GM12873 (cell line): ENCODE results near the gene SLC41A1.

Experiments
- TF ChIP-seq, protein P1 (sequence below): IDR thresholded peaks from 2 replicates; pipeline ENCODE4 v1.5.1; 2012; ENCODE audit warnings: low read depth, mild to moderate bottlenecking, moderate library complexity, low read length, control low read depth; ENCODE audit not compliant: insufficient read depth; ENCODE audit errors: missing control alignments

SLC41A1 gene

DNA sequence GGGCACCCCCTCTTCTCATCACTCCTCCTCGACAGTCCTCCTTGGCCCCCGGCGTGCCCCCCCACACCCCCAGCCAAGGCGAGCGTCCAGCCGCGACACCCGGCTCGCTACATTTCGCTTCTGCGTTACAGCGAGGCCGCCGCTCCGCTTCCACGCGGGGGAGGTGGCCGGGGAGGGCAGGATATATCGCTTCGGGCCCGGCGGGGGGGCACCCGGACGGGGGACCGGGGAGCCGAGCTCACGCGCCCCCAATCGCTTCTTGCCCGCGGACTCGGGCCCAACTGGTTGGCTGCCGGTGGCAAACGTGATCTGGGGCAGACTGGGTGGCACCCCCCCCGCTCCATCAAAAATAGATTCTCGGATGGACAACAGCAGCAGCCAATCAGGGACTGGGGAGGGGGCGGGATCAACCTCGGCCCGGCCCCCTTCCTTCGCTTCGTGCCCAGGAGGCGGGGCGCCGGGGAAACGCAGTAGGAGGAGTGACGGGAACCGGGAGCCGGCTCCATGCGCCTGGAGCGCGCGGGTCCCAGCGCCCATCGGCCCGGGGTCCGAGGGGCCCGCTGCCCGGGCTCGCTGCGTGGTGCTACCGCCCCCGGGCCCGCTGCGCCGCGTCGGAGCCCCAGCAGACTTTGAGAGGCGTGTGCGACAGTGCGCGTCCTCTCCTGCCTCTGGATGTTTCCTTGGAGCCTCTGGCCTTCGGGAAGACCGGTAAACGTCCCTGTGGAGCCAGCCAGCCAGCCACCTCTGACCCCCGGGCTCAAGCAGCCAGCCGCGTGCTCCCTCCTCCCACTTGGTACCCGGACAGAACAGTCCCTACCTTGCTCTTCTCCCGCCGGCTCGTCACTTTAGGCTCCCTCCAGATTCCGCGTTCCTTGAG, at the start of gene SLC41A1:
TSS of gene SLC41A1 (minus strand) at position 321 of the 877 bp plus-strand sequence. CDS start 2,757 bp downstream, outside the sequence.
- TF ChIP-seq, protein P1, sequence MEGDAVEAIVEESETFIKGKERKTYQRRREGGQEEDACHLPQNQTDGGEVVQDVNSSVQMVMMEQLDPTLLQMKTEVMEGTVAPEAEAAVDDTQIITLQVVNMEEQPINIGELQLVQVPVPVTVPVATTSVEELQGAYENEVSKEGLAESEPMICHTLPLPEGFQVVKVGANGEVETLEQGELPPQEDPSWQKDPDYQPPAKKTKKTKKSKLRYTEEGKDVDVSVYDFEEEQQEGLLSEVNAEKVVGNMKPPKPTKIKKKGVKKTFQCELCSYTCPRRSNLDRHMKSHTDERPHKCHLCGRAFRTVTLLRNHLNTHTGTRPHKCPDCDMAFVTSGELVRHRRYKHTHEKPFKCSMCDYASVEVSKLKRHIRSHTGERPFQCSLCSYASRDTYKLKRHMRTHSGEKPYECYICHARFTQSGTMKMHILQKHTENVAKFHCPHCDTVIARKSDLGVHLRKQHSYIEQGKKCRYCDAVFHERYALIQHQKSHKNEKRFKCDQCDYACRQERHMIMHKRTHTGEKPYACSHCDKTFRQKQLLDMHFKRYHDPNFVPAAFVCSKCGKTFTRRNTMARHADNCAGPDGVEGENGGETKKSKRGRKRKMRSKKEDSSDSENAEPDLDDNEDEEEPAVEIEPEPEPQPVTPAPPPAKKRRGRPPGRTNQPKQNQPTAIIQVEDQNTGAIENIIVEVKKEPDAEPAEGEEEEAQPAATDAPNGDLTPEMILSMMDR: no peak

DNA sequence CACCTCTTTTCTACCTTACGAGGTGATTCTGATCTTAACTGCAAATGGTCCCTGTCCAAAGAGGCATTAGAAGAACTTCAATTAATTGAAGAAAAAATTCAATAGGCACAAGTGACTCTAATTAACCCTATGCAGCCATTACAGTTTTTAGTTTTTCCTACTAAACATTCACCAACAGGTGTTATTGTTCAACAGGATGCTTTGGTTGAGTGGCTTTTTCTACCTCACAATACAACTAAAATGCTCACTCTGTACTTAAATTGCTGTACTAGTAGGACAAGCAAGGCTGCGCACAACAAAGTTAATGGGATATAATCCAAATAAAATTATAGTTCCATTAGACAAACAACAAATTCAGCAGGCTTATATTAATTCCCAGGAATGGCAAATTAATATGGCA, 48.5 kb upstream of the SLC41A1 start:
- TF ChIP-seq, protein P1: no peak

DNA sequence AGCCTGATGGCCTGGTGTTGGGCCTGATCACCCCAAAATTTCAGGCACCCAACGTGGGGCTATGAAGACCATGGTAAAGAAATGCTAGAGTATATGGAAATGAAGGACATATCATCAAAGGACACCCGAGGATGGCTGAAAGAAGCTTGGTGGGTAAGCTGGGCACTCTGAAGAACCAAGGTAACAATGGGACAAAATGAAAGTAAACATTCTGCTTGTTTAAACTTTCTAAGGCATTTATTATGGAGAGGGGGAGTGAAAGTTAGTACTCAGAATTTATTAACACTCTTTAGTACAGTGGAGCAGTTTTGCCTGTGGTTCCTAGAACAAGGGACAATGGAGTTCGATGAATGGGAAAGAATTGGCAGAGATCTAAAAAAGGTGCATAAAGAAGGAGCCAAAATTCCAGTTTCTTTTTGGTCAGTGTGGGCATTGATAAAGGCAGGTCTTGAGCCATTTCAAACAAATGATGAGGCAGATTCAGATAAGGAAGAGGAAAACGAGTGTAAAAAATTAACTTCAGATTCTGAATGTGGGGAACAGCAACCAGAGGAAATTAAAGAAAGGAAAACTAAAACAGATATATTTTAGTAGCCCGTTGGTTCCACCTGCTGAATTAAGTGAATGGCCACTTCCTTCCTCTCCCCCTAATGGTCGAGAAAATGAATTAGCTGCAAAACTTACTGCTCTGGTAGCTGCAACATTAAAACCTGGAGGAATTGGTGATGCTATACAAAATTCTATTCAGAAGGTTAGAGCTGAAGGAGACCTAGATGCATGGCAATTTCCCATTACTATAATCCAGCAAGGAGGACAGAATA, 45.4 kb upstream of the SLC41A1 start:
- TF ChIP-seq, protein P1: no peak

DNA sequence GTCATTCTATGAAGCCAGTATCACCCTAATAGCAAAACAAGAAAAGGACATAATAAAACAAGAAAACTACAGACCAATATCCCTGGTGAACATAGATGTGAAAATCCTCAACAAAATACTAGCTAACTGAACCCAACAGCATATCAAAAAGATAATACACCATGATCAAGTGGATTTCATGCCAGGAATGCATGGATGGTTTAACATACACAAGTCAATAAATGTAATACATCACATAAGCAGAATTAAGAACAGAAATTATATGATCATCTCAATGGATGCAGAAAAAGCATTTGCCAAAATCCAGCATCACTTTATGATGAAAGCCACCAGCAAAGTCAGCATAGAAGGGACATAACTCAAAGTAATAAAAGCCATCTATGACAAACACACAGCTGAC, 43.4 kb upstream of the SLC41A1 start:
- TF ChIP-seq, protein P1: no peak

DNA sequence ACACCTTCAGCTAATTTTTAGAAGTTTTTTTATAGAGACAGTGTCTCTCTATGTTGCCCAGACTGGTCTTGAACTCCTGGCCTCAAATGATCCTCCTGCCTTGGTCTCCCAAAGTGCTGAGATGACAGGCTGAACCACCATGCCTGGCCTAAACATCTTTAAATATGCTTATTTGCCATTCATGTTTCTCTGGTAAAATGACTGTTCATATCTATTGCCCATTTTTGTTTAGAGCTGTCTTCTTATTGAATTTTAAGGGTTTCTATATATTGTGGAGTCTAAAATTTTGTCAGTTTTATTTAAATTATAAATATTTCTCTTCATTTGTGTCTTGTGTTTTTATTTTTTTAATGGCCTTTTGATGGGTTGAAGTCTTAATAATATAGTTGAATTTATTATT, 40.0 kb upstream of the SLC41A1 start:
- TF ChIP-seq, protein P1: no peak

DNA sequence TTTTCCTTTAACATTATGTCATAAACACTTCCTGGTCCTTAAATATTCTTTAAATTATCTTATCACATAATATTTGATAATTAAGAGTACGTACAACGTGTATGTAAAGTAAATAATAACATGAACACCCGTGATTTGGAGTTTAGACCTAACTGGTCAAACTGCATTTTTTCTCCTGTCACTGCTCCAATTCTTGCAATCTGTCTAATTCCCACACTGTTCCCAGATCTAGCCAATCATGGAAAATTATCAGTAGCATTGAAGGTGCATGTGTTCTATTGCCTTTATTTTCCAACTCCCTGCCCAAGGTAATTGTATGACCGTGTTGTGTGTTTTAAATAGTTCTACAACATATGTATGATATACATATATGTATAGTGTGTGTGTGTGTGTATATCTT, 39.0 kb upstream of the SLC41A1 start:
- TF ChIP-seq, protein P1: no peak
